BLaER1 (cell line): ENCODE data around the gene SREBF1.

ENCODE experiments used
- H3K27ac ChIP-seq: shearing (Covaris generic); formaldehyde crosslinking; 2 replicates; pipeline ENCODE4 v1.8.1; 2022
- H3K27me3 ChIP-seq: shearing (Covaris generic); formaldehyde crosslinking; 2 replicates; pipeline ENCODE4 v1.8.1; 2022
- H3K36me3 ChIP-seq: shearing (Covaris generic); formaldehyde crosslinking; 2 replicates; pipeline ENCODE4 v1.8.1; 2022
- H3K4me1 ChIP-seq: shearing (Covaris generic); formaldehyde crosslinking; 2 replicates; pipeline ENCODE4 v1.8.1; 2022
- H3K4me2 ChIP-seq: shearing (Covaris generic); formaldehyde crosslinking; 2 replicates; pipeline ENCODE4 v1.8.1; 2022
- H3K4me3 ChIP-seq: shearing (Covaris generic); formaldehyde crosslinking; 2 replicates; pipeline ENCODE4 v1.8.1; 2022
- H3K9ac ChIP-seq: shearing (Covaris generic); formaldehyde crosslinking; 2 replicates; pipeline ENCODE4 v1.8.1; 2022
- H3K9me3 ChIP-seq: shearing (Covaris generic); formaldehyde crosslinking; 2 replicates; pipeline ENCODE4 v1.8.1; 2022
- H4K20me1 ChIP-seq: shearing (Covaris generic); formaldehyde crosslinking; 2 replicates; pipeline ENCODE4 v1.8.1; 2022
- Cebpa-rat ChIP-seq: shearing (Covaris generic); IDR thresholded peaks from 2 replicates; pipeline ENCODE4 v1.8.1; 2022

Gene SREBF1

DNA sequence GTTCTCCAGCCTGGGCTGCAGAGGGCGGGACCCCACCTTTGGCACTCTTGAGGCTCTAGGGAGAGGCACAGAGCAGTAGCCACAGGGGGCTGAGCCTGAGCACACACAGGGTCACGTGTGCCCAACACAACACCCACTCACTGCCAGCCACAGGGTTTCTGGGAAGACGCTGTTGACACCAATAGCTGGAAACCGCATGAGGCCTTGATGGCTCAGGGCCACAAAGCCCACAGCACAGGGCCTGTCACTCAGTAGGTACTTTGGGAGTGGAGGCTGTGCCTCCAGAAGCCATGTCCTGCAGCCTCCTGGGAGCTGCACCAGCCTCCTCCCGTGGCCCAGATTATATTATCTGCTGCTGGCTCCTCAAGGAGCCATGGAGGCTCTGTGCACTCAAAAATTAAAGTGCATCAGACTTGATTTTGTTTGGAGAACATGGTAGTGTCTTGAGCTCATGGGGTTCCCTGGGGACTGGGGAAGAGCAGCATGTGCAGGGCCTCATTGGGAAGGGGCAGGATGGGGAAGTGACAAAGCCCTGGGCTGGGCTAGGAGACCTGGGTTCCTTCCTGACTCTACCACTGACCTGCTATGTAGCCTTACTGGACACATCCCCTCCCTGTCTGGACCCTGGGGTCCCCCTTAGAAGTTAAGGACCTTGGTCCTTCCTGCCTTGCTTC is 12.5 kb upstream of the SREBF1 start:
- Histone ChIP-seq H3K9me3 (no peaks in the 10 kb centered on the region), H3K27me3 (no peaks in the 10 kb centered on the region), H3K4me2 (peak overlapping the region; percentile 80), H4K20me1 (no peaks in the 10 kb centered on the region), H3K36me3 (no peaks in the 10 kb centered on the region), H3K9ac (peak overlapping the region; percentile 47; the same call in 1 of the 2 replicates), H3K4me1 (peaks cover 83% of the 10 kb centered on the region), H3K4me3 (no peak overlapping the region), H3K27ac (peak overlapping the region; percentile 81)
- TF ChIP-seq Cebpa-rat: no peak

DNA sequence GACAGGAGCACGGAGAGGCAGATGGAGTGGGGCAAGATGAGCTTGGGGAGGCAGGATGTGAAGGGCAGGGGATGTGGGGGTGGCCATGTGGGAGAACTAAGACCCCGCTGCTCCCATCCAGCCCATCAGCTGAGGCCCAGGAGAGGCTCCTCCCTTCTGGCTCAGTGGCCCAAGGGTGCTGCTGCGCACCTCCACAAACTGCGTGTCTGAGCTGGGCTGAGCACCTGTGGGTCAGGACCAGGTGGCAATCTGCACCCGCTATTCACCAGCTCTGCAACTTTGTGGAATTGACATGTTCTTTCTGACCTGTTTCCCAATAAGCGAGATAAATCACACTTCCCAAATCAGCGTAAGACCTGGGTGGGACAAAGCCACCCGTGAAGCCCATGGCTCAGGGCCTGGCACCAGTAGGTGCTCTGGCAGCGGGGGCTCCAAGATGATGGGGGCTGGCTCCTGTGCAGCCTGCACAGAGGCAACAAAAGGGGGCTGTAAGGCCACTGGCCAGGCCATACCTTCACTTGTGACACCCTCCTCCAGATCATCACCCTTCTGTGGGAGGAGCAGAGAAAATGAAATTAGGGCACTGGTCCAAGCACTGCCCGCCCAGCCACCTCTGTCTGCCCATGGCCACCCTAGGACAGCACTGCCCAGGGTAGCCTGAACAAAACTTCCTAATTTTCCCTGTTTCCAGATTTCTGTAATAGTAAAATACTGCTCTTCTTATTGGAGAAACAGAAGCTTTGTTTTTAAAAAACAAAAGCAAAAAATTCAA is 11.7 kb upstream of the SREBF1 start:
- Histone ChIP-seq H4K20me1 (no peaks in the 10 kb centered on the region), H3K4me2 (peak overlapping the region; percentile 80), H3K9me3 (no peaks in the 10 kb centered on the region), H3K4me1 (peaks cover 90% of the 10 kb centered on the region), H3K9ac (peak overlapping the region; percentile 43; the same call in 1 of the 2 replicates), H3K36me3 (no peaks in the 10 kb centered on the region), H3K27me3 (no peaks in the 10 kb centered on the region), H3K27ac (peak overlapping the region; percentile 81), H3K4me3 (no peak overlapping the region)
- no peak for TF ChIP-seq Cebpa-rat

DNA sequence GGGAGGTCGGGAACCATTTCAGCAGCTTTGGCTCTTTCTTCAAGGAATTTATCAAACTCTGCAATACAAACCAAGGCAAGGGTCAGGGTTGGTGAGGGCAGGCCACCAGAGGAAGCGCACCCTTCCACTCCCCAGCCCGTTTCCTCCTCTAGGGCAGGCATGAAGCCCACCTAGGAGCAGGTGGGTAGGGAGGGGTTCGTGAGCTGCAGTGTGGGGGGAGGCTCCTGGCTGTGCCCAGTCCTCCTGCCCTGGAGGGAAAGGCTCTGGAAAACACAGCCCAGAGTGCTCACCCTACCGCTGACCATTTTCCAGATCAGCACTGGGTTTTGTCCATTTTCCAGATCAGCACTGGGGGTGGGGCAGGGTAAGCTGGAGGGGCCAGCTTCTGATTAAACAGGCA is 10.9 kb upstream of the SREBF1 start:
- peaks cover 83% of the 10 kb centered on the region for H3K4me1 ChIP-seq
- no peak overlapping the region for H3K4me3 ChIP-seq
- H4K20me1 ChIP-seq: no peaks in the 10 kb centered on the region
- H3K27me3 ChIP-seq: no peaks in the 10 kb centered on the region
- H3K9ac ChIP-seq: 0 out of 2 replicates have a peak overlapping the region, but pooled peaks have one; percentile 9
- no peaks in the 10 kb centered on the region for H3K9me3 ChIP-seq
- TF ChIP-seq Cebpa-rat: no peak
- H3K4me2 ChIP-seq: peak overlapping the region; percentile 80
- 0 out of 2 replicates have a peak overlapping the region, but pooled peaks have one; percentile 35 for H3K27ac ChIP-seq
- H3K36me3 ChIP-seq: no peaks in the 10 kb centered on the region

DNA sequence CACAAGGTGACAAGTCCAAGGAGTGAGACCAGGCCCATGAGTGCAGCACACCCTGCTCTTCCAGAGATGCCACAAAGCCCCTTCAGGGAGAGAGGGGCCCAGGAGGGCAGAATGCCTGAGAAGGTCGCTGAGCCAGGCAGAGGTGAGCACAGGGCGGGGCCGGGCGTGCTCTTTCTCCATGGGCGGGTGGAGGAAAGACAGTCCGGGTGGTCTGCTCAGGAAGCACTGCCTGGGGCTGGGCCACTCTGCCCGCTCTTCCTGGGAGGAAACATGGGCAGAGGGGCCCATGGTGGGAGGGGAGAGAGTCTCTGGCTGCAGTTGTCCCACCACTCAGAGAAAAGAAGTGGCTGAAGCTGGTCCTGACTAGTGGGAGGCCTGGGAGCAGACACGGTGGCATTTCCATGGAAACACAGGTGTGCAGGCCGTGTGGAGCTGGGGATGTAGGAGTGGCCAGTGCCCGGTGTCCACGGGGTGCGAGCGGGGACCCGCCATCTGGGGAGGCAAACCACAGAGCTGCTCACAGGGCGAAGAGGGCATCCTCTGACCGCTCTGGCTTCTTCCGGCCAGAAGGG is 10.4 kb upstream of the SREBF1 start:
- Histone ChIP-seq H4K20me1 (no peaks in the 10 kb centered on the region), H3K4me3 (no peak overlapping the region), H3K27ac (0 out of 2 replicates have a peak overlapping the region, but pooled peaks have one; percentile 35), H3K9me3 (no peaks in the 10 kb centered on the region), H3K9ac (0 out of 2 replicates have a peak overlapping the region, but pooled peaks have one; percentile 9), H3K36me3 (no peaks in the 10 kb centered on the region), H3K27me3 (no peaks in the 10 kb centered on the region), H3K4me1 (peaks cover 88% of the 10 kb centered on the region), H3K4me2 (peak overlapping the region; percentile 80)
- TF ChIP-seq Cebpa-rat: no peak

DNA sequence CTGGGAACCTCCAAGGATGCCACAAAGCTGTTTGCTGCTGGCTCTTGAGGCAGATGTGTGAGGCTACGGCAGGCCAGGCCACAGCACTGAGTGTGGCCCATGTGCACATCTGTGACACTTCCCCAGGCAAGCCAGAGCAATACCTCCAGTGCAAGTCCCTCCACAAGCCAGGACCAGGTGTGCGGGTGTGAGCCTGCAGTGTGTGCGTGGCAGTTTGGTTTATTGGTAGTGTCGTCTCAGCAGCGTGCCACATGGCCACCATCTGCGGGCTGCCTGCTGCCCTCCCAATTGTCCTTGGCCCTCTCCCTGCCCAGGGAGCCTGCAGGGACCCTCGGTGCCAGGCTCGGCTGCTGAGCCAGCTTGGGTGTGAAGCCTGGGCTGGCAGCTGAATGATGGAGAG is 9.9 kb upstream of the SREBF1 start:
- H3K36me3 ChIP-seq: no peaks in the 10 kb centered on the region
- H3K4me3 ChIP-seq: no peak overlapping the region
- peaks cover 90% of the 10 kb centered on the region for H3K4me1 ChIP-seq
- TF ChIP-seq Cebpa-rat: no peak
- 0 out of 2 replicates have a peak overlapping the region, but pooled peaks have one; percentile 15 for H3K9ac ChIP-seq
- H4K20me1 ChIP-seq: no peaks in the 10 kb centered on the region
- H3K9me3 ChIP-seq: no peaks in the 10 kb centered on the region
- H3K4me2 ChIP-seq: peak overlapping the region; percentile 80; the same call in 1 of the 2 replicates
- no peaks in the 10 kb centered on the region for H3K27me3 ChIP-seq
- 0 out of 2 replicates have a peak overlapping the region, but pooled peaks have one; percentile 35 for H3K27ac ChIP-seq

- peak overlapping the region; percentile 10; the same call in 1 of the 2 replicates for H3K27ac ChIP-seq
Measured at GRCh38 chr17:17846003-17846402, 9.2 kb upstream of the SREBF1 start.

GRCh38 chr17:17845046-17845775 is 8.4 kb upstream of the SREBF1 start:
- Histone ChIP-seq H3K4me3 (no peak overlapping the region), H3K9me3 (no peaks in the 10 kb centered on the region), H3K4me1 (peaks cover 90% of the 10 kb centered on the region), H3K36me3 (no peaks in the 10 kb centered on the region), H3K27me3 (no peaks in the 10 kb centered on the region), H4K20me1 (no peaks in the 10 kb centered on the region), H3K27ac (peak overlapping the region; percentile 10; the same call in 1 of the 2 replicates), H3K9ac (no peak overlapping the region), H3K4me2 (no peak overlapping the region)
- no peak for TF ChIP-seq Cebpa-rat

More at GRCh38 chr17:17846003-17846402, 9.2 kb upstream of the SREBF1 start:
- H3K4me1 ChIP-seq: peaks cover 90% of the 10 kb centered on the region
- no peak for TF ChIP-seq Cebpa-rat
- H3K9ac ChIP-seq: peak overlapping the region; percentile 15; the same call in 1 of the 2 replicates
- peak overlapping the region; percentile 80; the same call in 1 of the 2 replicates for H3K4me2 ChIP-seq
- no peaks in the 10 kb centered on the region for H3K9me3 ChIP-seq
- no peaks in the 10 kb centered on the region for H4K20me1 ChIP-seq
- H3K4me3 ChIP-seq: no peak overlapping the region
- H3K36me3 ChIP-seq: no peaks in the 10 kb centered on the region
- no peaks in the 10 kb centered on the region for H3K27me3 ChIP-seq

GRCh38 chr17:17844500-17844899 is 7.7 kb upstream of the SREBF1 start:
- Histone ChIP-seq H3K4me1 (peaks cover 90% of the 10 kb centered on the region), H3K27ac (peak overlapping the region; percentile 64), H3K9me3 (no peaks in the 10 kb centered on the region)

GRCh38 chr17:17844079-17844478 is 7.3 kb upstream of the SREBF1 start:
- H4K20me1 ChIP-seq: no peaks in the 10 kb centered on the region
- H3K9ac ChIP-seq: no peak overlapping the region
- H3K4me2 ChIP-seq: no peak overlapping the region
- H3K9me3 ChIP-seq: no peaks in the 10 kb centered on the region
- H3K27ac ChIP-seq: peak overlapping the region; percentile 64
- peaks cover 90% of the 10 kb centered on the region for H3K4me1 ChIP-seq
- H3K4me3 ChIP-seq: no peak overlapping the region
- TF ChIP-seq Cebpa-rat: no peak
- H3K27me3 ChIP-seq: no peaks in the 10 kb centered on the region
- H3K36me3 ChIP-seq: no peaks in the 10 kb centered on the region

More at GRCh38 chr17:17844500-17844899, 7.7 kb upstream of the SREBF1 start:
- Histone ChIP-seq H4K20me1 (no peaks in the 10 kb centered on the region), H3K27me3 (no peaks in the 10 kb centered on the region), H3K9ac (no peak overlapping the region), H3K4me3 (no peak overlapping the region), H3K36me3 (no peaks in the 10 kb centered on the region), H3K4me2 (no peak overlapping the region)
- TF ChIP-seq Cebpa-rat: no peak
